ENCODE results near the gene SEMG2.

Gene SEMG2

DNA sequence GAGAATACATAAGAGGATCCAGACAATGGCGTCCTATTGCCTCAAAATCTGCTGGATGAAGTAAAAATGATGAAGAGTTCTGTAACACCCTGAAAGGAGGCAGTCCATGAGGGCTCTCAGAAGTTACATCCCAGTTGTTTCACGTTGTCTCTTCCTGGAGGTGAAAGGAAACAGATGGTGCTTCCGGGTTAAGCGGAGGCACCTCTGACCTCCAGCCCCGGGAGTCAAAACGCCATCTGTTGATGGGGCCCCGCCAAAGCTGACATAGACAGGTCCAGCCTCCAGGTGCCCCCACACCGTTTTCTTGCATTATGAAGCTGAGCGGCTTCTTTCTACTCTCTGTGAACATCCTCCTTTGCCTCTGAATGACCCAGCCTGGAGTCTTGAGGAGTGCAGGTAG, 9.5 kb downstream of the SEMG2 start:
- no peak for DNase-seq (ENCODE audit: low read depth)

DNA sequence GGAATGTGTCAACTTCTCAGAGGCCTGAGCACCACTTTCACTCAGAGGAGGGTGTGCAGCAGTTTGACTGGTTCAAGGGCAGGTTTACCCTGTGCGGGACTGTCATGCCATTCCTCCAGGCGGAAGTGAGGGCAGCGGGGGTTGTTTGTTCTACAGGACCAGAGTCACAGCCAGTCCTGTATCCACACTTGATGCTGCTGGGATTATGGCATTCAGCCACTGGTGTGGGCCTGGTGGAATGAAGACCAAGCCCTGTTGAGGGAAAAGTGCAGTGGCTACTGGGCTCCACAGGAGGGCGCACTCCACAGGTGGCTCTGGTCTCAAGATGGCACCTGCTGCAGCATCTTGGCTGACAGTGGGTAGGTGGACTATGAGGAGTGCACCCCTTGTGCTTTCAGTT, 14.8 kb downstream of the SEMG2 start:
- DNase-seq (ENCODE audit: low read depth), result no peak

DNA sequence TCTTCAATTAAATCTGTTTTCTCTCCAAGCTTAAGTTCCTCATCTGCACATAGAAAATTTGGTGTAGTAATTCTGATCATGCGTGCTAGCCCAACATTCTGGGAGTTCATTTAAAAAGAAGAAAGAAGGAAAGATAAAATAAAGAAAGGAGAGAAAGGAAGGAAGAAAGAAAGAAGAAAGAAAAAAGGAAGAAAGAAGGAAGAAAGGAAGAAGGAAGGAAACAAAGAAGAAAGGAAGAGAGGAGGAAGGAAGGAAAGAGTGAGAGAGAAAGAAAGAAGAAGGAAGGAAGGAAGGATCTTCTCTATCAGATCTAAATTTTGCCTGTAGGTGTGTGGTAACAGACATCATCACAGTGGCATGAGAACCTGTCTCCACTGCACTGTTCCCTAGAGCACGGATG, 17.0 kb downstream of the SEMG2 start:
- DNase-seq (ENCODE audit: low read depth), result no peak

DNA sequence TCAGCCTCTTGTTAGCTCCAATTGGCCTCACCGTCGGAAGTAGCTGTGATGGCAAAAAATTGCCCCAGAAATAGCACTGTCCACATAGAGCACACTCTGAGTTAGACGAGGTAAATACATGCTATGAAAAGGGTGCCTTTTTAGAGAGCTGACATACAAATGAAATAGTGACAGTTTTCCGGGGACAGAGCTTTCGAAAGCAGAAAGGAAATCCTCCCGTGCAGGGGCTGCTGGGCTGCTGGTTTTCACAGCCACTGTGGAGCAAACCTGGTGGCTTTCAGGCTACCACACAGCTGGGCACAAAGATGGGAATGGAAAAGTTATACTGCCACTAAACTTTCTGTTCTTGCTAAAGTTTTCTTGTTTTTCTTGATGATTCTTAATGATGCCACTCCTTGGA, 24.9 kb downstream of the SEMG2 start:
- DNase-seq (ENCODE audit: low read depth), result no peak

DNA sequence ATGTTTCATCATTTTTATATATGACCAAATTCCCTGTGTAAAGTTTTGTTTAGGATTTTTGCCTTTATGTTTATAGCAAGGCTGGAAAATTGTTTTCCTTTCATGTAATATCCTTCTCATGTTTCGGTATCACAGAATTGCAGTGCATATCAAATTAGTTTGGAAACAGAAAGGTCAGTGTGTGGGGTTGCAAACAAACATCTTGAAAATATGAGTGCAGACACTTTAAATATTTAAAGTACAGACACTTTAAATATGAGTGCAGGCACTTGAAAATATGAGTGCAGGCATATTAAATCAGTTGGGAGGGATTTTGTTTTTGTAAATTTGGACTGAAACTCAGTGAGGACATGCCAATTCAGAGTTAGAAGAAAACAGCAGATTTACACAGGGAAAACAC, 26.7 kb downstream of the SEMG2 start:
- no peak for DNase-seq (ENCODE audit: low read depth)

DNA sequence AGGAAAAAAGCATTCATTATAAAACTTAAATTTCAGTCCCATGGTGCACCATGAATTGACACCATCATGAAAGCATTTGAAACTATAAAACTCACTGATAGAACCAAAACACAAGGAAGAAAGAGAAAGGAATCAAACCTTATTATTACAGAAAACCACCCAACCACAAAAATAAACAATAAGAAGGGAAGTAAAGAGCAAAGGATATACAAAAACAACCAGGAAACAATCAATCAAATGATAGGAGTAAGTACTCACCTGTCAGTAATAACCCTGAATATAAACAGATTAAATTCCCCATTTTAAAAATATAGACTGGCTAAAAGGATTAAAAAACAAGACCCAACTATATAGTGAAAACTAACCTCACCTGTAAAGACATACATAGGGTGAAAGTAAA, 27.4 kb downstream of the SEMG2 start:
- DNase-seq (ENCODE audit: low read depth), result no peak

DNA sequence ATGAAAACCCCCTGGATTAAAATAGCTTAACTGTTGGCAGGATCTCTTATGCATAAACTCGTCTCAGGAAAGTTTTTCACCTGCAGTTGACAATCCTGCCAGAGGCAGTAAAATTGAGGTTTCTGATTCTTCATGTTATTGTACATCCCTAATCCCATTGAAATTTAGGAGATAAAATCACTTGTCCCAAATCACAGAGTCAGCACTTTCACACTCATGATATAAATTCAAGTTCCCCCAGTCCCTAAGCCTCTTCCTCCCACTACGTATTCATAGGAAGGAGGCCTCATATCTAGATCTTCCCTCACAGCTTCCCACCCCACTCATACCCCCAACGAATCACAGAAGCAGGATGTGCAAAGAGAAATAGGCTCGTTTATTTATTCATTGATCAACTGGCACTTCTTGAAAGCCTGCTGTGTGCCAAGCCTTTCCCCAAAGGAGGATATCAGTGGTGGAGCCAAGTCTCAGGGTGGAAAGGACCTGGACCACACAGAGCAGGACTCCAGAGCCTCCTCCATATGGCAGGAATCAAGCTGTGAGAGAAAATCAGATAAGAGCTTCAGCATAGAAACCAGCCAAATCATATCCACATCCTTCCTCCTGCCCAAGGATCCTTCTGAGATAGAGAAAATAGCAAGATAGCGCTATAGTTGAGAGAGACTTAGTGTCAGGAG, 30.8 kb downstream of the SEMG2 start:
- no peak for DNase-seq (ENCODE audit: low read depth)

DNA sequence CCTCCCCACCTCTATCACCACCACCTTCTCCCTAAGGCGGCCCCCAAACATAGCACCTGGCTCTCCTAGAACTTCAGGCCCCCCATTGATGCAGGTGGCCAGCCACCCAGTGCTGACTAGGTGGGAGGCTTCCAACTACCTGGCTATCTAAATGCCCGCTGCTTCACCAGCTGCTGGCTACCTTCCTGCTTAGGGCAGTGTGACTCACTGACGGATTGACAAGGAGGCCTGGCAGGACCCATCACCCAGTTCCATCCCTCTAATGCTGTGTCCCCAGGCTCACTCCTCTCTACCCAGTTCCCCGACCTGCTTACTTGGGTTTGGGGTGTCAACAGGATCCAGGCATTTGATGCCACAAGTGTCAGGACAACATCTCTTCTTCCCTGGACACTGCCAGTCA, 32.1 kb downstream of the SEMG2 start:
- no peak for DNase-seq (ENCODE audit: low read depth)

DNA sequence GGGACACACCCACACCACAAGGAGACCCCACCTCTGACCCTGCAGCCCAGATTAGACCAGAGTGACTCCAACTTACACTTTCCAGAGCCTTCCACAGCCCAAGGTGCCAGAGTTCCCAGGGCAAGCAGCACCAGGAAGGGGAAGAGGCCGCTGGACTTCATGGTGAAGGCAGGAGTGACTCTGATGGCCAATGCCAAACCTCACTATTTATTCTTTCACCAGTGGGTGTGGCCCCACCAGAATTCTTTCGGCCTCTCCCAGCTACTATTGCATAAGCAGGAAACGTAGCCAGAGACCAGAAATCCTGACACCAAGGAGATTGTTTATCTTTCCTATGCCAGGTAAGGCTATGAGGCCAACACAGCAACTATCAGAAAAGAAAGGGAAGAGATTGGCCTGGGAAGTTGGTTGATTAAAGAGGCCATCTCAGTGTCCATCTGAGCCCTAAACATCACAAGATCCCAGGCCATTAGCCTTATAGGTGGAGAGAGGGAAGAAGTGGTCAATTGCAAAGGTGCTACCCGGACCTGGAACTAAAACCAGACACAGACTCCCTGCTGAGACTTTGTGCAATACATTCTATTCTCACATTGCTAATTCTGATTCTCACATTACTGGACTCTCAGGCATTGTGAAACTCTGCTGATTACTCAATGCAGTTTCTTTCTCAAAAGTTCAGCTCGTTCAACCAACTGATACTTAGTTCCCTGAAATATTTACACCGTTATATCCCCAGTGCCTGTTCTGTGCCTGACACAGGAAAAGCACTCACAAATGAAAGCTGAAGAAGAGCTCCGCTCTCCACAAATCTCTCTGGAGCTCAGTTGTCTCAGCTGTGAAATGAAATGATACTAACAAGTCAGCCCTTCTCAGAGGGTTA, 33.5 kb downstream of the SEMG2 start, which contains the start of gene SLPI:
Gene SLPI (minus strand): TSS at position 182 of the 880 bp plus-strand sequence. CDS start 21 bp downstream, at position 161.
- DNase-seq (ENCODE audit: low read depth), result no peak

DNA sequence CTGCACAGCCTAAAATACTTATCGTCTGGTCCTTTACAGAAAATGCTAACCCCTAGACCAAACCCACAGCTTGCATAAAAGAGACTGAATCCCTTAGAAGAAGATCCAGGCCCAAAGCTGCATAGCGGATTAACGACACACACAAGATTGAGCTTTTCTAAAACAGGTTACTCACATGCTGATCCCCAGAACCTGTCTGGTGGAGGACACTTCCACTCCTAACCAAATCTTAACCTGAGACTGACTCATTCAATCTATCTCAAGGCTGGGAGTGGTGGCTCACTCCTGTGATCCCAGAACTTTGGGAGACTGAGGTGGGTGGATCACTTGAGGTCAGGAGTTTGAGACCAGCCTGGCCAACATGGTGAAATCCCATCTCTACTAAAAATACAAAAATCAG, 36.0 kb downstream of the SEMG2 start:
- DNase-seq (ENCODE audit: low read depth), result no peak

DNA sequence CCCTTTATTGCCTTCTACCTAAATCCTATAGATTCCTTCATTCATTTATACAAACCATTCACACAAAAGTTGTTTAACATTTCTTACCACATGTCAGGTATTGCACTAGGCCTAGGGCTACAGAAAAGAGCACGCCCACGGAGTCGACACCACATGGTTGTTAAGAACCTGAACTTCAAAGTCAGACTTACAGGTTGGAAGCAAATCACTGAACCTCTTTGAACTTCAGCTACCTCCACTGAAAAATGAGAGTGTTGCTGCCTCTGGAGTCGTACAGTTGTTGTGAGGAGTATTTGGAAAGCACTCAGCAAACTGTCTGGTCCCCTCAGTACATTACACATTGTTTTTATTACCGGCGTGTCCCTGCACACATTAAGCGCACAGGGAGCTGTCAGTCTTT, 36.5 kb downstream of the SEMG2 start:
- DNase-seq (ENCODE audit: low read depth), result no peak

DNA sequence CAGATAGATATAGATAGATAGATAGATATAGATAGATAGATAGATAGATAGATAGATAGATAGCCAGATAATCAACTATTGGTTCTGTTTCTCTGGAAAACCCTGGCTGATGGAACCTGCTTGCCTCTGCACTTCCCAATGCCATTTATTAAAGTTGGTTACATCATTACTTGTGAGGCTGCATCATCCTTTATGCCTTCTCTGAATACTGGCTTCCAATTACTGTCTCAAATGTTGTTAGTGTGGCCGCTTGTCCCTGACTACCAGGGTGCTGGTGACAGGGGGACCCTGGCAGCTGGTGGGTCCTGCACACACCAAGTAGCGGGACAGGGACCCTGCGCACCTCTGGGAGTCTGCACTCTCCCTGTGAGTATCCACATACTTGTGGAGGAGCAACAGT, 37.1 kb downstream of the SEMG2 start:
- DNase-seq (ENCODE audit: low read depth), result no peak

DNA sequence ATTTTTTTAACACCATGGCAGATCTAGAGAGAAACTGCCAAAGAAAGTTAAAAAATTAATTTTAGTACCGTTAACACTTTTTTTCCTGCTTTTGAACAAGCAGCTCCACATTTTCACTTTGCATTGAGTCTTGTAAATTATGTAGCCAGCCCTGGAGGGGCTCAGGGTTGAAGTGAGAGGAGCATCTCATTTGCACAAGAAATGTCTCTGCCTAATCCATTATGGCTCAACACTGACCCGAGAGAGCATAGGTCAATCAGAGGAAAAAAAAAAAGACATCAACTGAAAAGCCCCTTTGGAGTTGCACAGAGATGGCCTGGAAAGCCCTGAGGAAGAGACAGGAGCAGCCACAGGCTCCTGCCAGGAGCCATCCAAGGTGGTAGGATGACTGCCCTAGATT, 37.5 kb downstream of the SEMG2 start:
- no peak for DNase-seq (ENCODE audit: low read depth)

DNA sequence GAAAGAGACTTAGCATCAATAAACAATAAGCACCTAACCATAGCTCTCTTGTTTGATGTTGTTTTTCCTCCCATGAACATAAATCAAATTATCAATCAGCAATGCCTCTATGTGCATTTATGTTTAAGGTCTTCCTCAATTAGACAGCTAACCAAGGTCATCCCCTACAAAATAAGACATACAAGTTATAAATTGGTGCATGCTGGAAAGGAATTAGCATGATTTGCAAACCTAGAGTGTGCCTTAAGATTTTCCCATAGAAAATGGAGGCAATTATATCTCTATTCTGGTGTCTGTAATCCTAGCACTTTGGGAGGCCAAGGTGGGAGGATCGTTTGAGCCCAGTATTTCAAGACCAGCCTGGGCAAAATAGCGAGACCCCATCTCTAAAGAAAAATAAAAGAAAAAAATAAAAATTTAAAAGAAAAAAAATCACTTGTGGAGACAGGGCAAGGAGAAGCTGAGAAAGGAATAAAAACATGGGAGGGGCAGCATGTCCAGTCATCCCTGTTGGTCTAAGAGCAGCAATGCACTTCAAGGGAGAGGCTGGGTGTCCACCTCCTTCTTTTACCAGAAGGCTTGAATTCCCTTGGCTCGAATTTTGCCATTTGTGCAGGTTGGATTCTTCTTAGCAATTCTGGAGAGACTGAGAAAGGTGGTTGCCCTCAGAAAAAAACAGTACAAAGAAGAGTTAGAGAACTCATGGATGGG, 42.5 kb downstream of the SEMG2 start:
- no peak for DNase-seq (ENCODE audit: low read depth)

DNA sequence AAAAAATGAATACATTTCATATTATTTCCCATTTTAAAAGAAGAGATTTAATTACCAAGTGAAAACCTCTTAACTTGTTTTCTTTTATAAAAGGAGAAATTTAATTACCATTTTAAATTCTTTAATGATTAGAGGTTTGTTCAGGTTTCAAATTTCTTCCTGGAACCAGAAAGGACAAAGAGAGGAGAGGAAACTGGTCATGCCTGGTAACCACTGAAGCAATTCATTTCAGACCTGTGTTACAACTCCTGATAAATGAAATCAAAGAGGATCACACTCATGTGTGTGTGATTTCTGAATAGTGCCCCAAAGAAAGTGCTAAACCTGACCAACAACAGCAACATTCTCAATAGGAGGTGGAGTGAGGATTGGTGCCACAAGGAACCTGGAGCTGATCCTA, 45.8 kb downstream of the SEMG2 start:
- DNase-seq (ENCODE audit: low read depth), result no peak

DNA sequence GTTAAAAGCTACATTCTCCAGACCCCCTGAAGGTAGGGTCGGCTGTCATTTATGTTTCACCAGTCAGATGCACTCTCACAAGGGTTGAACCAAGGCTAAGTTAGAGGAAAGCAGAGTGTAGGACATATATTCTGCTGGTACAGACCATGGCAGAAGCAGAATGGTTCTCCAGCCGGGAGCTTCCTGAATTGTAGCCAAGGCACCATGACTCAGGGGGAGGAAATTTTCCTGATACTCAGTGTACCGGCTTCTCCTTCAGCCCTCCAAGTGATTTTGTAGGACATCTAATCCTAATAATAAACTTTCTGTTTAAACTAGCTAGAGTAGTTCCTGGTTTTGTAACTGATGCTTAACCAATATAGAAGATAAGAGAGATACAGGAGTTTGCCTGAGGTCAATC, 47.4 kb downstream of the SEMG2 start:
- no peak for DNase-seq (ENCODE audit: low read depth)

DNA sequence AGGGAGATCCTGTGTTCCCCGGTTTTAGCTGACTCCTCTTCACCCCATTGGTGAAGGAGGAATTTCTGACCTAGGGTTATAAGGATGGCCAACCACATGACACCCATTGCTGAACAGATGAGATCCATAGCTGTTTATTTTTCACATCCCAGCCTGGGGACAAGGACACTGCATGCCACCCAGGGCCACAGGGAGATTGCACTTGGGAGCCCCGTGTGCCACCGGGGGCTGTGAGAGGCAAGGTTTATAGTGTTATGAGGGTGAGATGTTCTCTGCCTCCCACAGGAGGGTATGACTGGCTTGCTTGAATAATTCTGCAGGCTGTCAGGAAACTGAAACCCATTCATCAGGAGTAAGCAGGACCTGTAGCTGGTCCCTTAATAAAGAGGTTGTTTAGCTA, 47.9 kb downstream of the SEMG2 start:
- no peak for DNase-seq (ENCODE audit: low read depth)

DNA sequence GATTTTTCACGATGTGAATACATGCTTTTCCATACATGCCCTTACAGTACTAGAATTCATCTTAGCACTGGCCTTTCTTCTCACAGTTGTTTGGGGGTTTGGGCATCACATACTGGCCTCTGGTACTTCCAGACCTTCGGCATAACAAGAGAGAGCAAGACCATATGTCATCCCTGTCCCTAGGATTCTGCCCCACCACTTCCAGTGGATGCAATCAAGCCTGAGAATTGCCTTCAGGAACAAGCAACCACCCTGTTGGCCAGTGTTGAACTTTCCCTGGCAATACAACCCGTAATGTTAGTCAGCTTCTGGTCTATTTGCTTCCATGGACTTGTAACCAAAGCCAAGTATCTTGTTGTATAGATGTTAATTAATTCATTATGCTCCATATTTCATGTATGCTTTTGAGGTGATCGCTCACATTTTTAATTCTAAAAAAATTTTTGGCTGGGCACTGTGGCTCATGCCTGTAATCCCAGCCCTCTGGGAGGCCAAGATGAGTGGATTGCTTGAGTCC, 48.6 kb downstream of the SEMG2 start:
- no peak for DNase-seq (ENCODE audit: low read depth)
